ENCODE results near the gene CTR9.

GRCh38 chr11:10797531-10797930 lies 46.5 kb downstream of the CTR9 start:
- TF ChIP-seq JUND (IDR thresholded peaks at IDR 0.05): no peak
- no peak for TF ChIP-seq PBX3 (IDR thresholded peaks at IDR 0.05)
- no peak for TF ChIP-seq EZH2phosphoT487 (IDR thresholded peaks at IDR 0.05; ENCODE audit: borderline replicate concordance, low read depth)

Measured in SK-N-SH (cell line).